HCT116 (cell line): ENCODE measurements around the gene REEP3. TPM values are rescaled to one million over a fixed set of nuclear protein-coding genes. Genes with fewer than 3 reads are reported as not detected.

Source experiments
- ATAC-seq: fragments of 200-7000 bp; cut with Tn5 transposase; 2 replicates; pipeline ENCODE4 v1.9.1; 2020; ENCODE audit warnings: mild to moderate bottlenecking, moderate library complexity
- BruUV-seq: library from RNA; stranded (reverse); fragments of 400-500 nt; replicated peaks from 2 replicates; lab custom pipeline; 2021; lab: Mats Ljungman, UMichigan
- CTCF ChIA-PET: fragments of 300-600 bp; sonication (Branson Sonifier 250); formaldehyde crosslinking; loops from one replicate; lab custom pipeline; 2021; ENCODE audit warnings: antibody characterized with exemption; lab: Charles Lee
- POLR2A ChIA-PET: fragments of 300-600, 350-600 bp; sonication (Branson Sonifier 250); formaldehyde crosslinking; loops from one replicate; lab custom pipeline; 2021; ENCODE audit warnings: antibody characterized with exemption; lab: Charles Lee
- RAD21 ChIA-PET, 2 experiments: fragments of 300-600 bp; sonication (Branson Sonifier 250); formaldehyde crosslinking; loops; one replicate each; lab custom pipeline; 2023; ENCODE audit warnings: low total read pairs in 2 of 2; ENCODE audit not compliant: uncharacterized antibody in 2 of 2, unreplicated experiment in 2 of 2, low non-redundant PET in 1 of 2; lab: Charles Lee
- DNase-seq: peaks from one replicate; pipeline ENCODE4 v3.0.0-alpha.2; 2010; ENCODE audit warnings: low read depth, low spot score
- H2AFZ ChIP-seq: fragments of 200-600 bp; shearing (Covaris generic), sonication (generic); 2 replicates; pipeline ENCODE4 v1.6.1; 2017; ENCODE audit warnings: low read depth, mixed run types, mixed read lengths, antibody characterized with exemption, low read length; ENCODE audit not compliant: poor library complexity, severe bottlenecking
- H3K27ac ChIP-seq: 2 replicates; pipeline ENCODE4 v1.5.1; 2012; ENCODE audit warnings: low read depth, low read length
- H3K27me3 ChIP-seq: fragments of 200-600 bp; sonication (generic); 2 replicates; pipeline ENCODE4 v1.6.1; 2016; ENCODE audit warnings: mixed run types, low read length, mixed read lengths; ENCODE audit not compliant: insufficient read depth
- H3K36me3 ChIP-seq, 2 experiments: fragments of 200-500 bp in 1 of 2; fragments of 200-600 bp in 1 of 2; sonication (Bioruptor generic) in 1 of 2; sonication (generic) in 1 of 2; 2 replicates each; pipeline versions ENCODE4 v1.5.1 to v1.6.1; 2014 to 2016; ENCODE audit warnings: low read length in 2 of 2, inconsistent platforms in 1 of 2, mixed read lengths in 1 of 2, mixed run types in 1 of 2; ENCODE audit not compliant: insufficient read depth in 2 of 2, control insufficient read depth in 1 of 2
- H3K4me1 ChIP-seq, 2 experiments: fragments of 200-600 bp in 1 of 2; sonication (generic) in 1 of 2; 2 replicates each; pipeline versions ENCODE4 v1.5.1 to v1.6.1; 2012 to 2017; ENCODE audit warnings: low read length in 2 of 2, inconsistent platforms in 1 of 2, mild to moderate bottlenecking in 1 of 2, mixed read lengths in 1 of 2, mixed run types in 1 of 2, moderate library complexity in 1 of 2; ENCODE audit not compliant: insufficient read depth in 2 of 2, control insufficient read depth in 1 of 2
- H3K4me2 ChIP-seq: fragments of 200-600 bp; sonication (generic); 2 replicates; pipeline ENCODE4 v1.6.1; 2017; ENCODE audit warnings: mixed run types, low read length, mixed read lengths
- H3K4me3 ChIP-seq, 2 experiments: fragments of 200-600 bp in 1 of 2; sonication (generic) in 1 of 2; replicated peaks in 1 of 2; 2 replicates each; pipeline ENCODE4 v1.5.1; 2011 to 2016; ENCODE audit warnings: low read length in 2 of 2, control low read depth in 1 of 2, low read depth in 1 of 2, mild to moderate bottlenecking in 1 of 2, mixed read lengths in 1 of 2, mixed run types in 1 of 2
- H3K79me2 ChIP-seq: fragments of 200-600 bp; sonication (generic); 2 replicates; pipeline ENCODE4 v1.6.1; 2017; ENCODE audit warnings: mild to moderate bottlenecking, mixed run types, low read length, moderate library complexity, mixed read lengths; ENCODE audit not compliant: insufficient read depth
- H3K9ac ChIP-seq: fragments of 200-600 bp; sonication (generic); 2 replicates; pipeline ENCODE4 v1.6.1; 2016; ENCODE audit warnings: low read length, mixed read lengths
- H3K9me2 ChIP-seq: fragments of 200-600 bp; sonication (generic), shearing (Covaris generic); 2 replicates; pipeline ENCODE4 v1.6.1; 2017; ENCODE audit warnings: mixed run types, mild to moderate bottlenecking, moderate library complexity; ENCODE audit not compliant: insufficient read depth
- H3K9me3 ChIP-seq, 2 experiments: fragments of 200-500 bp in 1 of 2; fragments of 200-600 bp in 1 of 2; sonication (Bioruptor generic) in 1 of 2; sonication (generic) in 1 of 2; 2 replicates each; pipeline ENCODE4 v1.6.1; 2014 to 2017; ENCODE audit warnings: low read length in 2 of 2, mixed read lengths in 2 of 2, inconsistent platforms in 1 of 2, low read depth in 1 of 2, mild to moderate bottlenecking in 1 of 2, mixed run types in 1 of 2, moderate library complexity in 1 of 2; ENCODE audit not compliant: control insufficient read depth in 1 of 2, insufficient read depth in 1 of 2
- H4K20me1 ChIP-seq: fragments of 200-600 bp; sonication (generic), shearing (Covaris generic); 2 replicates; pipeline ENCODE4 v1.6.1; 2017; ENCODE audit warnings: mixed run types, mild to moderate bottlenecking, moderate library complexity; ENCODE audit not compliant: insufficient read depth
- ATF3 ChIP-seq: IDR thresholded peaks from 2 replicates; pipeline ENCODE4 v1.6.1; 2012
- CBX3 ChIP-seq: IDR thresholded peaks from 2 replicates; pipeline ENCODE4 v1.6.1; 2012; ENCODE audit warnings: low read depth
- CEBPB ChIP-seq: IDR thresholded peaks from 2 replicates; pipeline ENCODE4 v1.6.1; 2012; ENCODE audit warnings: low read depth
- CTCF ChIP-seq, 3 experiments: fragments of 200-600 bp in 1 of 3; sonication (generic) in 1 of 3; IDR thresholded peaks in 2 of 3; conservative IDR thresholded peaks in 1 of 3; 2 replicates each; pipeline ENCODE4 v1.5.1; 2012 to 2017; ENCODE audit warnings: low read depth in 2 of 3, low read length in 2 of 3, antibody characterized with exemption in 1 of 3, borderline replicate concordance in 1 of 3, control low read depth in 1 of 3, mild to moderate bottlenecking in 1 of 3, mixed read lengths in 1 of 3, mixed run types in 1 of 3, moderate library complexity in 1 of 3; ENCODE audit not compliant: insufficient read depth in 1 of 3
- ELF1 ChIP-seq: IDR thresholded peaks from 2 replicates; pipeline ENCODE4 v1.6.1; 2012; ENCODE audit warnings: low read depth, borderline replicate concordance
- EZH2 ChIP-seq: fragments of 200-600 bp; sonication (generic); IDR thresholded peaks from 2 replicates; pipeline ENCODE4 v1.6.1; 2017; ENCODE audit warnings: antibody characterized with exemption, mixed run types
- EZH2phosphoT487 ChIP-seq: fragments of 200-600 bp; IDR thresholded peaks from 2 replicates; pipeline ENCODE4 v1.6.1; 2018; ENCODE audit warnings: antibody characterized with exemption, borderline replicate concordance
- FOSL1 ChIP-seq: IDR thresholded peaks from 2 replicates; pipeline ENCODE4 v1.6.1; 2012; ENCODE audit warnings: low read depth
- JUND ChIP-seq: IDR thresholded peaks from 2 replicates; pipeline ENCODE4 v1.6.1; 2012
- MAX ChIP-seq: IDR thresholded peaks from 2 replicates; pipeline ENCODE4 v1.6.1; 2012
- POLR2A ChIP-seq: IDR thresholded peaks from 2 replicates; pipeline ENCODE4 v1.7.0; 2011; ENCODE audit warnings: borderline replicate concordance; ENCODE audit not compliant: insufficient read depth, insufficient read length; ENCODE audit errors: extremely low read depth
- POLR2AphosphoS5 ChIP-seq: IDR thresholded peaks from 2 replicates; pipeline ENCODE4 v1.6.1; 2011; ENCODE audit warnings: mild to moderate bottlenecking, low read depth, low read length, moderate library complexity
- RAD21 ChIP-seq: IDR thresholded peaks from 2 replicates; pipeline ENCODE4 v1.6.1; 2012; ENCODE audit warnings: low read depth, mild to moderate bottlenecking
- SIN3A ChIP-seq: IDR thresholded peaks from 2 replicates; pipeline ENCODE4 v1.6.1; 2012; ENCODE audit warnings: low read depth
- SRF ChIP-seq: IDR thresholded peaks from 2 replicates; pipeline ENCODE4 v1.6.1; 2012; ENCODE audit warnings: low read depth
- TCF7L2 ChIP-seq: IDR thresholded peaks from 2 replicates; pipeline ENCODE4 v1.7.0; 2011; ENCODE audit warnings: borderline replicate concordance, inconsistent platforms; ENCODE audit not compliant: insufficient read depth, insufficient read length; ENCODE audit errors: extremely low read depth
- YY1 ChIP-seq: IDR thresholded peaks from 2 replicates; pipeline ENCODE4 v1.6.1; 2011; ENCODE audit warnings: low read length, low read depth, moderate library complexity, mild to moderate bottlenecking; ENCODE audit not compliant: insufficient replicate concordance; ENCODE audit errors: extremely low read depth
- ZFX ChIP-seq: fragments of 450-650 bp; IDR thresholded peaks from 2 replicates; pipeline ENCODE4 v1.6.1; 2017
- ZNF274 ChIP-seq: fragments of 200-500 bp; sonication (Bioruptor generic); IDR thresholded peaks from 2 replicates; pipeline ENCODE4 v1.6.1; 2014; ENCODE audit warnings: mild to moderate bottlenecking, low read depth, low read length, inconsistent platforms
- intact Hi-C: fragments of 100-400 bp; cut with micrococcal nuclease; formaldehyde crosslinking; loops from 2 replicates; pipeline ENCODE4 v1.10.0; 2022
- total RNA-seq: library from RNA; stranded (reverse); gene quantifications from one replicate; pipeline ENCODE4 v1.2.1, GENCODE V29; 2021; ENCODE audit not compliant: unreplicated experiment

Gene REEP3
- total RNA-seq, 1 experiment from 2014 or later: 41.3 TPM

DNA sequence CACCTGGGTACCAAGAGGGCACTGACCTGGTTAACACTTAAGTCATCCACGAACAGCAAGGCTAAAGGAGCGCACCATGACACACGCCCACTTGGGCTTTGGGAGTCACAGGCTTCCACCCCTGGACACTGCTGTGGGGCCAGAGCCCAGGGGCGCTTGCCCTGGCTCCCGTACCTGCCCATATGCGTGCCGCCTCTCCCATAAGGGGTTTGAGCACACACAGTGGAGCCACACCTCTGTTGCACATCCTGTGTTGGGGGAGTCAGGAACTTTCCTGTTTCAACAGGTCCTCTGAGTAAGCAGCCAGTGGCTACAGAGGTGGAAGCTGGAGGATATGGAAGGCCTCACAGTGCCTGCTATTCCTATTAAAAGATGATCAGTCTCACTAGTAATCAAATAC, 152.0 kb downstream of the REEP3 start:
- Histone ChIP-seq H3K4me3 (no peak overlapping the region), H3K79me2 (no peaks in the 10 kb centered on the region), H3K4me2 (no peak overlapping the region), H3K9ac (no peak overlapping the region)
- RAD21 ChIA-PET: no interaction called here
- ATAC-seq (no peak), DNase-seq (no peak)
- intact Hi-C loops: no loop called here
- TF ChIP-seq POLR2AphosphoS5: no peak
- TF ChIP-seq EZH2phosphoT487: no peak
- no peak for TF ChIP-seq TCF7L2
- no peak for TF ChIP-seq SRF
- no peak for TF ChIP-seq CBX3
- no peak for TF ChIP-seq RAD21
- TF ChIP-seq EZH2: no peak
- no peak for TF ChIP-seq FOSL1
- no peak for TF ChIP-seq ZNF274
- TF ChIP-seq, all 23 proteins: peak for 0
- Histone ChIP-seq H3K36me3 (no peaks in the 10 kb centered on the region), H4K20me1 (no peaks in the 10 kb centered on the region), H3K27ac (no peak overlapping the region), H3K9me2 (no peaks in the 10 kb centered on the region), H2AFZ (no peak overlapping the region), H3K4me1 (peaks cover 6 to 12% of the 10 kb centered on the region in 2 experiments; a peak in 3 of 4 replicates), H3K9me3 (no peaks in the 10 kb centered on the region), H3K27me3 (no peaks in the 10 kb centered on the region)
- no TSS peak for BruUV-seq
- ChIA-PET POLR2A (interaction anchor here (1.1 kb wide), 1 partner anchor 34 kb away, joined by 3 read pairs; no protein-coding TSS in a partner anchor), CTCF (no interaction called here)

- no TSS peak for BruUV-seq
- Histone ChIP-seq H3K36me3 (no peaks in the 10 kb centered on the region), H3K27ac (no peak overlapping the region), H3K4me1 (peaks cover 6 to 12% of the 10 kb centered on the region in 2 experiments; a peak in 3 of 4 replicates), H3K9me3 (no peaks in the 10 kb centered on the region), H3K9ac (no peak overlapping the region), H2AFZ (no peak overlapping the region), H3K4me2 (no peak overlapping the region), H3K4me3 (no peak overlapping the region), H3K27me3 (no peaks in the 10 kb centered on the region), H4K20me1 (no peaks in the 10 kb centered on the region), H3K9me2 (no peaks in the 10 kb centered on the region), H3K79me2 (no peaks in the 10 kb centered on the region)
- POLR2A ChIA-PET: interaction anchor here (1.1 kb wide), 1 partner anchor 34 kb away, joined by 3 read pairs; no protein-coding TSS in a partner anchor
- DNase-seq: no peak
- intact Hi-C loops: no loop called here
- no peak for ATAC-seq
- RAD21 ChIA-PET: no interaction called here
- CTCF ChIA-PET: no interaction called here
- TF ChIP-seq EZH2: no peak
- no peak for TF ChIP-seq POLR2AphosphoS5
- no peak for TF ChIP-seq SRF
- TF ChIP-seq POLR2A: no peak
- no peak for TF ChIP-seq ELF1
- no peak for TF ChIP-seq MAX
- TF ChIP-seq ATF3: no peak
- TF ChIP-seq ZFX: no peak
- no peak for TF ChIP-seq SIN3A
- TF ChIP-seq RAD21: no peak
- TF ChIP-seq JUND: no peak
- no peak for TF ChIP-seq CEBPB
- no peak for TF ChIP-seq YY1
- TF ChIP-seq EZH2phosphoT487: no peak
- no peak for TF ChIP-seq CTCF (IDR thresholded peaks at IDR 0.05 in 2 of 3, conservative IDR thresholded peaks at IDR 0.05 in 1 of 3; ENCODE audit: borderline replicate concordance in 1 of 3, insufficient read depth in 1 of 3, low read depth in 2 of 3, low read length in 2 of 3)
Measured at GRCh38 chr10:63673846-63674245, 152.6 kb downstream of the REEP3 start.
